Measurements from ENCODE around the gene FOXO3.

Gene FOXO3

DNA sequence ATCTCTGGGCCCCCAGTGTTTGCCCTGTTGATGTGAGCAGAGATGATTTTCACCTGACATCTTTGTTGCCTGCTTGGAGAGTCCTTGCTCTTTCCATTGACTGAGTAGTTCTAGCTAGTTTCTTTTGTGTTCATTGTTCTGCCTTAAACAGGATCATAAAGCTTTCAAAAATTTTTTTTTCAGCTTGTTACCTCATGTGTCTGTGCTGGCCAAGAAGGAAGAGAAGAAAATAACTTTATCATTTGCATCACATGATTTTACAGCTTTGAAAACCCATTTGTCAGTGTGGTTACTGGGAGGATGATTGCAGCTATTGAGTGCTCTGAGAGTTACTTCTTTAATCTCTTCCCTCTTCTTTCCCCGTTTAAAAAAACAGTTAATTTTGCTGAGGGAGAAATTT lies 16.0 kb downstream of the FOXO3 start:
- DNase-seq: no peak

GRCh38 chr6:108578166-108578565 lies 17.4 kb downstream of the FOXO3 start:
- no peak for DNase-seq

- DNase-seq: no peak
These were observed 18.0 kb downstream of the FOXO3 start for GRCh38 chr6:108578595-108579327.

GRCh38 chr6:108579328-108579721 lies 18.6 kb downstream of the FOXO3 start:
- no peak for DNase-seq

- no peak for DNase-seq
These were observed 19.9 kb downstream of the FOXO3 start for GRCh38 chr6:108580646-108581045.

GRCh38 chr6:108581237-108581931 lies 20.7 kb downstream of the FOXO3 start:
- no peak for DNase-seq

DNA sequence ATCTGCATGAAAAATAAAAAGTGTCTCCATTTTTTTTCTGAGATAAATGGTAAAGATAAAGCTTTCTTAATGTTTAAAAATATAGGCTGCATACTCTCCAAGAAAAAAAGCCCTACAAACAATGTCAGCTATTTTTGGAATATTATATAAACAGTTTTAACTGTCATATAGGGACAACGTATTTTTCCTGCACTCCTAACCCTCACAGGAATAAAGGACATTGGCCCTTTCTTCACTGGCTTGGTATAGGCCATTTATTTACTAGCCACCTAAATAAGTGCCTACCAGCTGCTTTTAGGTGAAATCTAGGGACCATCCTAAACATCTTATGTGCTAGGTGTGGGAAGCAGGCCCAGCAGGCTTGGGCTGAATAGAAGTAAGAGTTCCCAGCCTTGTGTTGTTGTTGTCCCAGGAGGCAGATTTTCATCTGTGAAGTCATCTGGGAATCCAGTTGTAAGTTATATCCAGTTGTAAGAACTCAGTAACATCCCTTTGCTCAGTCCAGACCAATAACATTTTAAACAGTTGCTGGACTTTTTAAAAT lies 21.3 kb downstream of the FOXO3 start:
- no peak for DNase-seq

- DNase-seq: no peak
These were observed 21.9 kb downstream of the FOXO3 start for GRCh38 chr6:108582618-108583017.

DNA sequence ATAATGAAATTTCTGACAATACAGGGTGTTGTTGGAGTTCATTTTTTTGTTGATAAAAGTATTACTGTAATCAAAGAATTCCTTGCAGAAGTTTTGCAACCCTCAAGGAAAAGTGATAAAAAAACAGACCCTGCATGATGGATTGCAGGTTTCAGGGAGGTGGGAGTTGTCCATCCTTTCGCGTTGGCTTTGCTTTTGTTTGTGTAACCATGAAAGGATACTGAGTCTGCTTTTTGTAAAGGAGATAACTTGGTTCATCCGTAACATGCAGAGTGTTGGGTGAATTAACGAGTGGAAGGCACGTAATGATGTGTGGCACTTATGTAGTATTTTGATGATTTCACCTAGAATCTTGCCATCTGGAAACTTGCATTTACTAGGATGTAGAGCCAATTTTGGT lies 23.6 kb downstream of the FOXO3 start:
- DNase-seq: no peak

GRCh38 chr6:108585359-108585758 lies 24.6 kb downstream of the FOXO3 start:
- DNase-seq: no peak

GRCh38 chr6:108585921-108586536 lies 25.3 kb downstream of the FOXO3 start:
- DNase-seq: no peak

DNA sequence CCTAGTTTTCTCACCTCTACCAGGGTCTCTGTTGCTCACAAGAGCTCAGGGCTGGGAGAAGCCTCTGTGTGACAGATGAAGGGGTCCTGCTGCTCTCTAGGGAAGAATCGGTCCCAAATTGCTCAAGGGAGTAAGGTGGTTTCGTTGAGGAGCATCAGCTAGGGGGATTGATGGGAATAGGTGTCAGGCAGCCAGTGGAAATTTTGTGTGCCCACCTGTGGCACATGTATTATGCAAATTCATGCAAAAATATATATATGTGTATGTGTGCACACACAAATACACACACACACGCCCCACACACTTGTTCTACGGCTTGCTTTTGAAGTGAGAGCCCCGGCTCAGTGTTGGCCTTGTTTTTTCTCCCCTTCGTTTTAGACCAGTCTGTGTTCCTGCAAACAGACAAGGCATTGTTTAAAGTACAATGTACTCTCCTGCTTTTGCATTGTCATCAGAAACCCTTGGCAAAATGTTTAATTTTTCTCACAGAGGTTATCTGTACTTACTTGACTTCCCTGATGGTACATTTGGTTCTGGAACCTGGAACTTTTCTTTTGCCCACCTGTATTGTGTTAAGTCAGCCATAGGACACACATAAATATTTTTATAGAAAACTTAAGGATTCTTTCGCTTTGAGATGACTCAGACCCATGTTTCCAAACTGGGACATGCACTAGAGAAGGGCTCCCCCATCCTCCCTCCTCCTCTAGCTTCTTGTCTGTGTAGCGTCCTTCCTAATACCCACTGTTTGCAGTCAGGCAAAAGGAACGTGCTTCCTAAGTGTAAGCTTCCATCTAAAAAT lies 26.7 kb downstream of the FOXO3 start:
- DNase-seq: no peak

- DNase-seq: no peak
These were observed 27.9 kb downstream of the FOXO3 start for GRCh38 chr6:108588586-108588985.

- DNase-seq: no peak
These were observed 28.6 kb downstream of the FOXO3 start for GRCh38 chr6:108589244-108589791.

- no peak for DNase-seq
These were observed 30.5 kb downstream of the FOXO3 start for GRCh38 chr6:108591040-108591816.

GRCh38 chr6:108592371-108593337 lies 31.9 kb downstream of the FOXO3 start:
- DNase-seq: no peak

DNA sequence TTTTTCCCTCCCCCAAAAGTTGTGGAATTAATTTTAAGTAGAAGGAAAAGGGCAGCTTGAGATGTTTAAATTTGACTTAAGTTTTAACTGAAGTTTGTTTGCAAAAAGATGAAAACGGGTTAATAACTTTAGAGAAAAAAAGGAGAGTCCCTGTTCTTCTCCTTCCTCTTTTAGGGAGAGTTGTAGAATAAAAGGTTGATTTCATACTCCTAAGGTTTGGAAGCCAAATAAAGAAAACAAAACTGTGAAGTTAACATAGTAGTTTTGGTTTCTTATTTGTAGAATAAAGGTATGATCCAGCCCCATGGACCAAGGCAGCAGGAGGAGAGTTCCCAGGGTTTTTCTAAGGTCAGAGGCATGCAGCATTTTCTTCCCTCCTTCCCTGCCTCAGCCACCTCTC lies 33.4 kb downstream of the FOXO3 start:
- no peak for DNase-seq

DNA sequence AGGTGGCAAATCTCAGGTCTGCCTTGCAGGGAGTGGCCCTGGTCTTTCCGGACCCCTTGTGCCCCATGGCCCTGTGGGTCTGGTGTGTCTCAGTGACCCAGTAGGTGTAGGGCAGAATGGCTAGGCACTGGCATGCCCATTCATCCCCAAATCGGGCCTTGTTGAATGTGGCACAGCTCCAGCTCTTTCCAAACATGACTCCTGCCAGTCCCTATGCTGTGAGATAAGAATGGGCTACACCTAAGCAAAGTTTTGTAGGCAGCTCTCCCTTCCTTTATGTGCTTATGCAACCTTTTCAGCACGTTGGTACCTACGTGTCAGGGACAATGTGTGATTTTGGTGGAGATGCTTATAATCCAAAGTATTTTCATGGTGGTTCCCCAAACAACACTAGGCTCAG lies 33.9 kb downstream of the FOXO3 start:
- no peak for DNase-seq

DNA sequence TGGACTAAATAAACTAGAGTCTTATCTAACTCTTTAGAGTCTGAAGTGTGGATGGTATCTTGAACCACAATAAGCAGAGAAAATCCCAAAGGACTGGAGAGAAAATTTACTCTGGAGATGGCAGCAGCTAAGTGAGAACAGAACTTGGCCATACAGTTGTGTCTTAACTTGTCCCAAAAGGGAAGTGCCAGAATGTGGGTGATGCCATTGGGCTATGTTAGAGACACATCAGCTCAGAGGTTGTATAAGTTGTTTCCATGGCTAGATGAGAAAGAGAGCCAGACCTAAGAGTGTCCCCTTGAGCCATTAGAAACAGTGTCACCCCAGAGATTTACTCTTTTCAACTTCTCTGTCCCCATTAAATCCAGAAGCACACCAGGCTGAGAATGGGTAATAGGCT lies 36.2 kb downstream of the FOXO3 start:
- no peak for DNase-seq

DNA sequence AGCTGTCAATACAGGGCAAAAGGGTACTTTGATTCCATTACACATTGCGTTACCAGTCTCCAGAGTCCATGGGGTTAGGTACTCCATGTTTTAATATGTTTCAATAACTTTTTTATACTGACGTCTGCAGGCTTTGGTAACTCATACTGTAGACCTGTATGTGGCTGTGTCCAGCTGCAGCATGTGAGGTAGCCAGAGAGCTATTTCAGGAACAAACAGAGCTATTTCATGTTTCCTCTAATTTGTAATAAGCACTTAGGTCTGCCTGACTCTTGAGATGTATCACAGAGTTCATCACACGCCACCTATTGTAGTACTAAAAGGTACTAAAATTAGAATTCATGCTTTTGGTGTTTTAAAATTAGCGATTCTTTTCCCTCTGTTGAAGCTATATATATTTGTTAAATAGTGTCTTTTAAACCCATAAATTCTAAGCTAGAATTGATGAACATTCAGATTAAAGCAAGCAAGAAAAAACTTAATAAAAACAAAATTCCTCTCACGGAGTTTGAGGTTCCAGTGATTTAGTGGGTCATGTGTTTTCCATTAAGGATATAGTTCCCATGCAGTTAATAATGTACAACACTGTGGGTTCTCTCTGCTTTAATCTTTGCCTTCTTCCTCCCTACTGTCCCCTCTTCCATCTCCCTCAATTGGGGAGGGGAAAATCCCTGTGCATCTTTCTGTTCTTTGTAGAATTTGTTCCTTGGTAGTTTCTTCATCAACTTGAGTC lies 37.0 kb downstream of the FOXO3 start:
- no peak for DNase-seq
